Ovary (tissue), 9 donors: ENCODE measurements around the gene FER1L5. TPM values are rescaled to one million over a fixed set of nuclear protein-coding genes. Genes with fewer than 3 reads are reported as not detected.

ENCODE experiments used
- DNase-seq, 5 donors: peaks; one replicate each; pipeline ENCODE4 v3.0.0-alpha.2; 2019 to 2020
- H3K27ac ChIP-seq, 2 donors: fragments of 200-600 bp; one replicate each; pipeline versions ENCODE4 v1.5.1 to v1.8.0; 2019 to 2022
- H3K27me3 ChIP-seq: fragments of 200-600 bp; one replicate; pipeline ENCODE4 v1.8.0; 2022
- H3K36me3 ChIP-seq: fragments of 200-600 bp; sonication (generic); one replicate; pipeline ENCODE4 v1.5.1; 2019
- H3K4me1 ChIP-seq: one replicate; pipeline ENCODE4 v1.8.1; 2013; ENCODE audit warnings: mild to moderate bottlenecking, moderate library complexity; ENCODE audit not compliant: insufficient read depth
- H3K4me3 ChIP-seq: fragments of 200-600 bp; sonication (generic); one replicate; pipeline ENCODE4 v1.5.1; 2017
- H3K9me3 ChIP-seq, 2 donors: fragments of 200-600 bp in 1 of 2; sonication (generic) in 1 of 2; one replicate each; pipeline versions ENCODE4 v1.5.1 to v1.8.1; 2013 to 2019; ENCODE audit warnings: mild to moderate bottlenecking in 1 of 2, moderate library complexity in 1 of 2
- CTCF ChIP-seq, 3 donors: fragments of 450-650 bp in 2 of 3; fragments of 200-600 bp in 1 of 3; IDR thresholded peaks; one replicate each; pipeline versions ENCODE4 v1.5.1 to v1.8.0; 2016 to 2022; ENCODE audit warnings: antibody characterized with exemption in 3 of 3, mild to moderate bottlenecking in 1 of 3
- EP300 ChIP-seq: sonication (generic); formaldehyde crosslinking; IDR thresholded peaks from one replicate; pipeline ENCODE4 v1.6.1; 2017; ENCODE audit warnings: antibody characterized with exemption
- POLR2A ChIP-seq: fragments of 450-650 bp; IDR thresholded peaks from one replicate; pipeline ENCODE4 v1.6.1; 2017; ENCODE audit warnings: antibody characterized with exemption, mild to moderate bottlenecking, moderate library complexity
- WGBS, 3 donors: extraction: QIAGEN DNeasy Blood & Tissue Kit in 1 of 3; methylation state at CpG; one replicate each; pipeline versions ENCODE4 v1.1.5 to v1.1.7; 2013 to 2017; 5-methylcytosine and 5-hydroxymethylcytosine counted together
- intact Hi-C, 4 donors: fragments of 100-400 bp; cut with DNase I; formaldehyde crosslinking; loops; one replicate each; pipeline versions ENCODE4 v1.11.0 to v1.15.1; 2022 to 2023
- polyA plus RNA-seq, 2 donors: library from polyadenylated mRNA; stranded (reverse); fragments of 200-250 nt in 1 of 2; fragments of 350-450 nt in 1 of 2; fragmentation: Illumina TruSeq in 1 of 2; extraction: RNeasy Lipid Tissue Mini Kit (QIAGEN cat#74804) in 1 of 2; gene quantifications; one replicate each; pipeline ENCODE4 v1.2.3, GENCODE V29; 2013 to 2014
- total RNA-seq, 7 donors: library from RNA; depleted of rRNA in 2 of 7; stranded (reverse); fragments of >200 nt in 2 of 7; fragmentation: NEBNext Ultra II Directional in 3 of 7; extraction: Animal tissue kit (Norgen Biotek cat#: 25700) in 3 of 7; gene quantifications; one replicate each; pipeline versions ENCODE4 v1.1.0 to v1.2.4, GENCODE V29; 2016 to 2023
- donor health status: DM: no; HTN: no; CAD: no; lungs with moderate emphysema.
- donor health status: DM: no; HTN: no; CAD: no.
- donor health status: Bipolar disorder and iron deficiency.
- donor health status: DM: yes; HTN: yes; CAD: no.
- donor health status: DM: no; HTN: no; CAD: no.
- donor health status: DM: yes; HTN: yes; CAD: no.

The FER1L5 gene
- total and polyA plus RNA-seq, 9 donors, result 0.08 to 0.80 (median 0.23) TPM

GRCh38 chr2:96733931-96734330 lies 91.4 kb downstream of the FER1L5 start:
- 70 to 92% (median 88%) methylated on average over 3 of the region's 3 CpGs for WGBS, 3 donors
- H3K27ac ChIP-seq, result no peak overlapping the region
- H3K4me1 ChIP-seq, result peaks cover 8% of the 10 kb centered on the region
- DNase-seq, result no peak
- H3K9me3 ChIP-seq, result no peaks in the 10 kb centered on the region
- no peak for TF ChIP-seq EP300
- no peak for TF ChIP-seq CTCF (IDR thresholded peaks at IDR 0.05)
- no peak for TF ChIP-seq POLR2A
- H3K36me3 ChIP-seq, result no peaks in the 10 kb centered on the region
- H3K4me3 ChIP-seq, result no peak overlapping the region
- intact Hi-C loops, result no loop called here
- H3K27me3 ChIP-seq, result no peaks in the 10 kb centered on the region

- WGBS, 3 donors, result 10 to 24% (median 13%) methylated on average over 8 of the region's 8 CpGs
- H3K27ac ChIP-seq, result peak overlapping the region in 1 of 2 donors; percentile 54
- no peaks in the 10 kb centered on the region for H3K27me3 ChIP-seq
- intact Hi-C loops, result no loop called here
- peaks cover 8% of the 10 kb centered on the region for H3K4me1 ChIP-seq
- no peaks in the 10 kb centered on the region for H3K9me3 ChIP-seq
- no peaks in the 10 kb centered on the region for H3K36me3 ChIP-seq
- TF ChIP-seq EP300, result no peak
- TF ChIP-seq POLR2A, result no peak
- no peak for TF ChIP-seq CTCF (IDR thresholded peaks at IDR 0.05)
- peak; percentile 21 to 78 (median 52) for DNase-seq
- H3K4me3 ChIP-seq, result no peak overlapping the region
Observed at GRCh38 chr2:96734880-96735583, 92.5 kb downstream of the FER1L5 start.

GRCh38 chr2:96737251-96737650 lies 94.7 kb downstream of the FER1L5 start:
- intact Hi-C loops, result no loop called here

GRCh38 chr2:96737831-96738230 lies 95.3 kb downstream of the FER1L5 start:
- intact Hi-C loops, result no loop called here
- no peak for DNase-seq
- 61 to 71% (median 68%) methylated on average over 2 of the region's 2 CpGs for WGBS, 3 donors
- H3K27ac ChIP-seq, result no peak overlapping the region
- peaks cover 8% of the 10 kb centered on the region for H3K4me1 ChIP-seq
- H3K36me3 ChIP-seq, result no peaks in the 10 kb centered on the region
- H3K4me3 ChIP-seq, result no peak overlapping the region
- H3K27me3 ChIP-seq, result no peaks in the 10 kb centered on the region
- no peaks in the 10 kb centered on the region for H3K9me3 ChIP-seq
- TF ChIP-seq EP300 (no peak), POLR2A (no peak), CTCF (IDR thresholded peaks at IDR 0.05) (no peak)

More at GRCh38 chr2:96737251-96737650, 94.7 kb downstream of the FER1L5 start:
- Histone ChIP-seq H3K27me3 (no peaks in the 10 kb centered on the region), H3K27ac (no peak overlapping the region), H3K9me3 (no peaks in the 10 kb centered on the region), H3K4me1 (peaks cover 8% of the 10 kb centered on the region), H3K36me3 (no peaks in the 10 kb centered on the region), H3K4me3 (no peak overlapping the region)
- 68 to 78% (median 74%) methylated on average over 2 of the region's 2 CpGs for WGBS, 3 donors
- DNase-seq, result no peak
- TF ChIP-seq POLR2A, result no peak
- TF ChIP-seq CTCF (IDR thresholded peaks at IDR 0.05), result no peak
- TF ChIP-seq EP300, result no peak
